HG03139 (cell line): ENCODE results near the gene VTN.

Source experiments
- ATAC-seq: cut with Tn5 transposase; IDR thresholded peaks from one replicate; pipeline ENCODE4 v1.9.1; 2021; ENCODE audit not compliant: unreplicated experiment

The VTN gene, protein sequence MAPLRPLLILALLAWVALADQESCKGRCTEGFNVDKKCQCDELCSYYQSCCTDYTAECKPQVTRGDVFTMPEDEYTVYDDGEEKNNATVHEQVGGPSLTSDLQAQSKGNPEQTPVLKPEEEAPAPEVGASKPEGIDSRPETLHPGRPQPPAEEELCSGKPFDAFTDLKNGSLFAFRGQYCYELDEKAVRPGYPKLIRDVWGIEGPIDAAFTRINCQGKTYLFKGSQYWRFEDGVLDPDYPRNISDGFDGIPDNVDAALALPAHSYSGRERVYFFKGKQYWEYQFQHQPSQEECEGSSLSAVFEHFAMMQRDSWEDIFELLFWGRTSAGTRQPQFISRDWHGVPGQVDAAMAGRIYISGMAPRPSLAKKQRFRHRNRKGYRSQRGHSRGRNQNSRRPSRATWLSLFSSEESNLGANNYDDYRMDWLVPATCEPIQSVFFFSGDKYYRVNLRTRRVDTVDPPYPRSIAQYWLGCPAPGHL

DNA sequence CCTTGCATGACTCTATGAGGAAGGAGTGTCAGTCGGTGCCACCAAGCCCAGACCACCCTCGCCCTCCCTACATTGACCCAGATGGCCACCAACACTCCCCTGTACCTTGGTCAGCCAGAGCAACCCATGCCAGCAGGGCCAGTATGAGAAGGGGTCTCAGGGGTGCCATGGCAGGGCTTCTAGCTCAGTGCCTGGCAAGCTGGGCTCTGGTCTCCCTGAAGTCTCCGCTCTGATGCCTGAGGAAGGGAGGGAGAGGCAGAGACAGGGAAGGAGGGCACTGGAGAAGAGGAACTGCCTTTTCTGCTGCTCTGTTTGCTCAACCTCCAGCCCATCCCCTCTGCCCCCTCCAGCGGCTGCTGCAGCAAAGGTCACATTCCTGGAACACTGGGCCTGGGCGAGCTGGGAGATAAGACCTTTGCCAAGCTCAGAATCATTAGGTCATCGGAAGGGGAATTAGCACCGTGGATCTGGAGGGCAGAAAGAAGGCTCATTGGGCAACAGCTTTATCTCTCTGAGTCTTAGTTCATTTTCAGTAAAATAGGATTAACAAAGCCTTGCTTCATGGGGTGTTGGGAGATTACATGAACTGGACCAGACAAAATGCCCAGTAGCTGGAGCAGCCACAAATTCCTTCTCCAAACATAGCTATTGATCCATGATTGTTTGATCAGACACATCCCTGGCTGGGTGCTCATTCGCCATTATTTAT lies at the start of gene VTN:
VTN (minus strand) TSS at position 273 of the 709 bp plus-strand sequence; CDS start at position 169, 104 bp downstream.
- no peak for ATAC-seq

DNA sequence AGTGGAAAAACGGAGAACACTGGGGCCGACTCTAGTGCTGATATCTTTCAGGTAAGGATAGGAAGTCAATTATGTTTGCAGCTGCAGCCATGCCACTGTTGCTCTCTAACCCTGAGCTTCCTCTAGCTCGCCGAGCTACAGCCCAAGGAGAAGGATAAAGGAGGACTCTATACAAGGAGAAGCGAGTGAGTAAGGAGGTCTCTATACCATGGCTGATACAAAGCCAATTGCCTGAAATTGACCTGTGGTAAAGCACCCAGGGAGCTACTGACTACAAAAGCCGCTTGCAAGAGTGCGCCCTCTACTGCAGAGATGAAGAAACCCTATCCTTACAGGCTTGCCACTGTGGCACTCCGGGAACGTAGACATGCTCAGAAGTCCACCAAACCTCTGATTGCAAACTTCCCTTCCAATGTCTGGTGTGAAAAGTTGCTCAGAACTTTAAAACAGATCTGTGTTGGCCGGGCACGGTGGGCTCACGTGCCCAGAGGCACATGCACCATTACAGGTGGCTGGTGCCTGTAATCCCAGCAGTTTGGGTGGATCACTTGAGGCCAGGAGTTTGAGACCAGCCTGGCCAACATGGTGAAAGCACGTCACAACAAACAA lies 46.7 kb upstream of the VTN start:
- ATAC-seq = no peak

DNA sequence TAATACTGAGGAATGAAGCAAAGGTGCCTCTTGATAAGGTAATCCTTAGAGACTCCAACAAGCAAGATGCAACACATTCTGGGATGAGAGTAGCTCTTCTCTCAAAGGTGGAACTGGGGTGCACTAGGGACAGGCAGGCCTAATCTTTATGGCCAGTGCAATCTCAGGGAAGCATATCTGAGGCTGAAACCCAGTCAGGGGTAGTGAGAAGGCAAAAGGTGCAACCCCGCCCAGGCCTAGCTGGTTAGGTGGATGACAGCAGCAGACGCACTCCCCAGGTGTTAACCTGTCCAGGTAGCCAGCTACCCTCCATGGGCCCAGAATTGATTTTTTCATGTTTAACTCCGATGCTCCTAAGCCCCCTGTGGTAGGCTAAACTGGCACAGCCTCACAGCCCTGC lies 45.8 kb upstream of the VTN start:
- no peak for ATAC-seq

DNA sequence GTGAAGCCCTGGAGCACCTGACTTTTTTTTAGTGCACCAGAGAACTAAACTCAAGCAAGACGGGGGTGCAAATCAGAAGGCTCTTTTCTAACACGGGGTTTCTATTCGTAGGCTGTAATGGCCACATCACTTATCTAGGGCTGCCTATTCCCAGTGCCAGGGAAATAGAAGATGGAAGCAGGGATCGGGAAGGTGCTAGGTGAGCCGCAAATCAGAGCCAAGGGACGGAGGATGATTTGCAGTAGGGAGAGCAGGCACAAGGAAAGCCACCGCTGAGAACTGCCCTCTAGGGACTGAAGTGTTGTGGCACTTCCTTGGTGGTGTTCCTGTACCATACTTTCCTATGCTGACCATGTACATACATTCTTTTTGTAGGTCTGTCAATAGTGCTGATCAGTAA lies 43.7 kb upstream of the VTN start:
- ATAC-seq = no peak

DNA sequence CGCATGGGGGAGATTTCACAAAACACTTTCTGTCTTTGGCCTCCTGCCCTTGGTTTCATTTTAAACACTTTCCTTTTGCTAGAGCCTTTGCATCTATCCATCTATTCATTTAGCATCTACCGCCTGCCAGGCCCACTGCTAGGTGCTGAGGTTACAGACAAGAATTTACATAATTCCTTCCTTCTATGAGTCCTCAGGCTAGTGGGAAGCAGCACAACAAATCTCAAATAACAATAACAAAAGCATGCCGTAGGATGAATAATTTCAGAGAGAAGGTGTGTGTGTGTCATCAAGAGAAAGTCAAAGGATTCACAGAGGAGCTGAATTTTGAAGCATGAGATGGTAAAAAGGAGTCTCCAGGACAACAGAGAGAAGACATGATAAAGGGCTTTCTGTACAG lies 42.0 kb upstream of the VTN start:
- ATAC-seq = no peak

DNA sequence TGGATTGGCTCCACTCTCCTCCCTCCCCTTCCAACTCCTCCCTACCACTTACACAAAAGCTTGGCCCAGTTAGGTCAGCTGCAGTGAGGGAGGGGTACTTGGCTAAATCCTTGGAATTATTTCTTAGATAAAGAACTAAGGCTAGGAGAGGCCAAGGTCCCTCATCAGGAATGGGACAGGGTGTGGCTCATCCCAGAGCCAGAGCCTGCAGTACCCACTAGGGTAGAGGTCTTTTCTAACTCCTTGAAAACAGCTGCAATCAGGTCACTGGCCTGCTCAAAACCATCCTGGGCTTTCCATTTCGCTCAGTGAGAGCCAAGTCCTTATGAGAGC lies 37.8 kb upstream of the VTN start:
- no peak for ATAC-seq

DNA sequence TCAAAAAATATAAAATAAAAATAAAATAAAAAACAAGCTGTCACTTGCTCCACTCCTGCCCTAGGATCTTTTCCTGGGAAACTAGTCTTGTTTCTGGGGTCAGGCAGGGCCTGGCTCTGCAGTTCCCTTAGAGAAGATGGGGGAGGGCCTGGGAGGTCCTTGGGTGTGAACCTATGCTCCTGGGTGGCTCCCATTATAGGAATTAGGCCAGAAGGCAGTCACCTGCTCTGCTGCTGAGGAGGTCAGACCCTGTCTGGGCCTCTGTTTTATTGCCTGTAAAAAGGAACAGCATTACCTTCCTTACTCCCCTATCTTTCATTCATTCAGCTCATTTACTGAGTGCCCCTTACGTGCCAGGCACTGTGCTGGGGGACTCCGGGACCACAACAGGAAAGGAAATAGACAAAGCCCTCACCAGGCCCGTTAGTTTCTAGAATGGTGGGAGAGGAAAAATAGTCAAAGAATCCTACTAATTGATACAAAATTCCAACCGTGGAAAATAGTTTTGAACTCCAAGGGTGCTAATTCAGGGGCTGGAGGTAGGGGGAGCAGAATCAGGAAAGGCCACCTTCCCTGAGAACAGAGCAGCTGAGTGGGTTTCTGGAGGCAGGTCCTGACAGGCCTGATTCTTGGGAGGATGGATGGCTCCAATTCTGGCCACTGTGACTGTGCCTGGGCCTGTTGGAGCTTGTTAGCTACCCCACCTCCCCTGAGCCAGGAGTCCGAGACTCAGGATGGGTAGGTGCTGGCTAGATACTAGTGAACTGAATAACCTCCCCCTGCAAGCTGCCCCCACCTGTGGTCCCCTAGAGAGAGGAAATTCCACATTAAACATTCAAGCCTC lies 37.2 kb upstream of the VTN start:
- no peak for ATAC-seq

DNA sequence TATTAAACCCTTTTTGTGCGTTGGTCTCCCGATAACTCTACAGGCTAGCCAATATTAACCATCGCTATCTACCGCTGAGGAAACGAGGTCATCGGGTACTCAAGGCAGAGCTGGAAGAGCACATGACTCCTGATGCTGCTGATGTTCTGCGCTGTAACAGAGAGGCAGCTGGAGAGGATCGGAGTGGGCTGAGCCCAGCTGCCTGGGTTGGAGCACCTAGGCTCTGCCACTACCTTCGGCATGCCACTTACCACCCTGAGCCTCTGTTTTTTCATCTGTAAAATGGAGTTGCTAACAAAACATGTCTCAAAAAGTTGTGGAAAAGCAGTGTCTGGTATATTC lies 36.3 kb upstream of the VTN start:
- ATAC-seq = no peak

DNA sequence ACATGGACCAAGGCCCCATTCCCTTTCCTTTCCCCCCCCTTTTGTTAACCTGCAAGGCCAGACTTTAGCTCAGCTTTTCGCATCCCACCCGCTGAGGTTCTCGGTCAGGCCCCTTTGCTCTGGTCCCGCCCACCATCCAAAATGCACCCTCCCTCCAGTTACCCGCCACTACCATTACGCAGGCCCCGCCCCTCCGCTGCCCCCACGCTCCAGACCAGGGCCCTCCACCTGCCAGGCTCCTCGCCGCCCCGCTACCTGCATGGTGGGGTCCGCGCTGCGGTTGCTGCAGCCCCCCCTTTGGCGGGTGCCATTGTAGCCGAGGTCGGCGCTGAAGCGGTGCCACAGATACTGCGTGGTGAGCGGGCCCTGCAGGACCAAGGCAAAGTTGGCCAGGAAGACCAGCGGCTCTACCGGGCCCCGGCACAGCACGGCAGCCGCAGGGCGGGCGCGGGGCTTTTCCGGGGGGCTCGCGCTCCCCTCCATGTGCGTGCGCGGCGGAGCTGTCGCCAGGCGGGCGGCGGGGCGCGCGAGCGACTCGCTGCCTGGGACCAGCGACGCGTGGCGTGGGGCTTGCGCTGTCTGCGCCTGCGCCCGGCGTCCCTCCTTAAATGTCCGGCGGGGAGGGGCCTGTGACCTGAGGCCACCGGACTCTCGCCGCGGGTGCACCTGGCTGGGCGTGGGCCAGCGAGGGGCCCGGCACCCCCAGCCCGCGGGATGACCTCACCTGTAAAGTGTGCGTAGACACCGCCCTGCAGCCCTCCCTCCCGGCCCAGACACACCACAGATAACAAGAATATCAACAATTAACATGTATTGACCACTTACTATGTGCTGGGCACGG lies 35.7 kb upstream of the VTN start, which contains the start of gene SLC46A1:
SLC46A1 (minus strand) TSS at position 581 of the 841 bp plus-strand sequence; CDS start at position 483, 98 bp downstream.
- ATAC-seq = peak; percentile 66

DNA sequence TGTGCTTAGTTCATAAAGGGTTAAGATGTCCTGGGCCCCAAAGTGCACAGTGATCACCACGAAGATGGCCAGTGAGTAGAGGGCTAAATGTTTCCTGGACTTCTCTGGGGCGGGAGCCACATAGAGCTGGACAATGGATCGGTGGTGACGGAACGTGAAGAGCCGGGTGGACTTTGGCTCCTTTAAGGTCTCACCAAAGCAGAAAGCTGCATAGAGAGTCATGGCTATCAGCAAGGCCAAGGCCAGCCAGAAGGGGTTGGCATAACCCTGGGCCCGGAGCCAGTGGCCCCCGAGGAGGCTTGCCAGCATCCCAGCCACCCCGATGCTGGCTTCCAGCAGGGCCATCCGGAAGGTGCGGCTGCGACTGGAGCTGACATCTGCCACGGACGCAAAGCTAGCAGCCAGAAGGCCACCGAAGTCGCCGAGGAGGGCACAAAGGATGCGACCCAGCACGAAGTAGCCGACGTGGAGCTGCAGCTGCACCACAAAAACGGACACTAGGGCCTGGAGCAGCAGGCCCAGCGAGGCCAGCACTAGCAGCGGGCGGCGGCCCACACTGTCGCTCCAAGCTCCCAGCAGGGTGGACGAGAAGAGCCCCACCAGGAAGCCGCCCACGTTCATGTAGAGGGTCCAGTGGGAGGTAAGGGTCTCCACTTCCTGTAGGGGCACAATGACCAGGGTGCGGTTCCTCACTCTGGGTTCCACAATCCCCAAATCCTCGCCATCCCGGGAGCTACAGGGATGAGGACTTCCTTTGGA lies 34.9 kb upstream of the VTN start:
- ATAC-seq = no peak

DNA sequence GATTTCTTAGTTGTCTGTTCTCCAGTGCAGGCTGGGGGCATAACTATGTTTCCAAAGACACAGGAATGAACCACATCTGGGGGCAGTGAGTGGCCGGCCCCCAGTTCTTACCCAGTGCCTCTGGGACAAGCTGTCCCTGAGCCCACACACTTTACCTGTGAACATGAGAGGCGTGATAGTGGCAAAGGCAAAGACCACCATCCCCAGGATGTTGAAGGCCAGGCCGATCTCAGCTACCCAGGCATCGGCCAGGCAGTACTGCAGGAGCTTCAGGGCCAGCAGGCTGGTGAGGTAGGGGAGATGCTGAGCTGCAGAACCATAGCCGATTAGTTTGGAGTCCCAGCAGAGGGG lies 34.3 kb upstream of the VTN start:
- ATAC-seq = no peak

DNA sequence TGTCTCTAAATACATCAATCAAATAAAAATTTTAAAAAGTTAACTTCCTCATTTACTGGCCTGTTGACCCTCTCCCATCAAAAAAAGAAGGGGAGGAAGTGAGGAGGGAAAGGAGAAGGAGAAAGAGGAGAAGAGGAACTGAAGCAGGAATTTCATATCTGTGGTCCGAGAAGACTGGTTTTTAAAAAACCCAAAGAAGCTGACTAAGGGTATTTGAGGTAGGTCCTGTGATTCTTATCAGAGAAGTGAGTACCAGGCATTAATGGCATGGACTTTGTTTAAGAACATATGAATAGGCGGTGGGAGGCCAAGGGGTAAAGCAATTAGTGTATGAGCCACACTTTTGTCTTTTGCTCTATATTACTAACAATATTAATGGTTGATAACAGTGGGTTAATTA lies 33.9 kb upstream of the VTN start:
- no peak for ATAC-seq

DNA sequence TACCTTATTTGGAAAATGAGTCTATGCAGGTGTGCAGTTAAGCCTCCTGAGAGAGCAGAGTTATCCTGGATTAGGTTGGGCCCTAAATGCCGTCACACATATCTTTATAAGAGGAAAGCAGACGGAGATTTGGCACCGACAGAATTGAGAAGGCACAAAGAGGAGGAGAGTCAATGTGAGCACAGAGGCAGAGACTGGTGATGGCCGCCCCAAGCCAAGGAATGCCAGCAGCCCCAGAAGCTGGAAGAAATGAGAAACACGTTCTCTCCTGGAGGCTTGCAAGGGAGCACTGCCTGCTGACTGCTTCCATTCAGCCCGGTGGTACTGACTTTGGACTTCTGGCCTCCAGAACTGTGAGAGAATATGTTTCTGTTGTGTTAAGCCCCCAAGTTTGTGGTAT lies 32.7 kb upstream of the VTN start:
- no peak for ATAC-seq

DNA sequence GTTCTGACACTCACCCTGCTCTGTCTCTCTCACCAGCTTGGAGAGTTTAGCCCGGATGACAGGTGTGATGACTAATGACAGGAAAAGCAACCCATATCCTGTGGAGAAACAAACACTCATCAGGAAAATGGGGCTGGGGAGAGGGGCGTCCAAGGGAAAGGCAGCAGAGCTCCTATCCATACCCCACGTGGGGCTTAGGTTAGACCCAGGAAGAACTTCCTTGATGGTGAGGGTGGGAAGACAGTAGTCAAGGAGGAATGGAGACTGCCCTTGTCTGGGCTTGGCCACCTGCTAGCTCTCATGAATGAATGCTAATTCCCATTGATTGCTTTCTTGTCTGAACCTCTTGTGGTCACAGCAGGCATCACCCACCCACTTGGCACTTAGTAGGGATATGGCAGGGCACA lies 32.1 kb upstream of the VTN start:
- ATAC-seq = no peak

DNA sequence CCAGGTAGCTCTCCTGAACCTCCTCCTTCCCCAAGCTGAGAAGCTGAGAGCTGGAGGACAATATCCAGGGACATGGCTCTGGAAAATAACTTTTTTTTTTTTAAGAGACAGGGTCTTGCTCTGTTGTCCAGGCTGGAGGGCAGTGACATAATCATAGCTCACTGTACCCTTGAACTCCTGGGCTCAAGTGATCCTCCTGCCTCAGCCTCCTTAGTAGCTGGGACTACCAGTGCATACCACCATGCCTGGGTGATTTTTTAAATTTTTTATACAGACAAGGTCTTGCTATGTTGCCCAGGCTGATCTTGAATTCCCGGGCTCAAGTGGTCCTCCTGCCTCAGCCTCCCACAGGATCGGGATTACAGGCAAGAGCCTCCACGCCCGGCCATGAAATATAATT lies 29.7 kb upstream of the VTN start:
- no peak for ATAC-seq

DNA sequence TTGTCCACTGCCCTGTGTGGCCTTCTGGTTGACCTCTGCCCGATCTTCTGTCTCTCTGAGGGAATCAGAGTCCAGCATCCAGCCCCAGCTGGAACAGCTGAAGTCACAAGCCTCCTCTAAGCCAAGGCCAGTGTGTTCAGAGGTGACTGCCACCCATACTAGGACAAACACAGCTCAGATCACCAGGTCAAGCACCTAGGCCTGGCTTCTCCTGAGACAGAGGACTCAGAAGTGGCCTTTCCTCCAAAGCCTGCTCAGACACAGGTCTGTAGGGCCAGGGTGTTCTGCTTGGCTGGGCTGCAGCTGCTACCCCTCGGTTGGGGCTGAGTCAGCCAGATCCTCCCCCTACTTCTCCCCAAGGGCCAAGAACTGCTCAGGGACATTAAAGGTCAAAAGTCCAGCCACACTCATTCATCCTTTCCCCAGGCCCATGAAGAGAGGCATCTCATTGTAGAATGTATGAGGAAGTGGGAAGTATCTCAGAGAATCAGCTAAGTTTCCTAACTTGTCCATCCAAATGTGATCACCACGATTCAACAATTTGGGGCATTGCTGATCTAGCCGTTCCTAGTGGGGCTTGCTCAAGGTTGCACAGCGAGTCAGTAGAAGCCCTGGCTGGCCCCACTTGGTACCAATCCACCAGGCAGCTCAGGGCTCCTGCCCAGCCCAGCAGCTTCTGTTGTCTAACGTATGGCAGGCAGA lies 28.3 kb upstream of the VTN start:
- ATAC-seq = no peak

DNA sequence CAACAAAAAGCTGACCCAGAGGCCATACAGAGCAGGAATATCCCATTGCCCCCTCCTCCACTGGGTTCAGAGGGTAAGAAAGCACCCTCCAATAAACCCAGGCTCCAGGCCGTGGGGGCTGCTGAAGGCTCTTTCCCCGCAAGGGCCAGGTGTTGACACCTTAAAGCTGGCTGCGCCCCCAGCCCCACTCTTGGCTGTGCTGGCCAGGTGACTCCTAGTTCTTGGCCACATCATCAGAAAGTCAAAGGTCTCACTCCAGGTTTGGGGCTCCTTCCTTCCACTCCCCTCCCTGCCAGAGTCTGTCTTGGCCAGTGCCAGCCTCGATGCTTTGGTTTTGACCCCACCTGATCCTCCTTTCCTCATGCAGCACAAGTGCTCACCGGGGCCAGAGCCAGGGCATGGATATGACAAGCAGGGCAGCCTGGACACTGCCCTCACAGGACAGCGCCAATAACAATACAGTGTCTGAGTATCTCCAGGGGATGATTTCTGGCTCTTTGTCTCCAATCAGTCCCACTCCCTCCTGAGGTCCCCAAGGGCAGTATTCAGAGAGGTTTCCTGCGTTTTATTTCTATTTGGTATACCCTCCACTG lies 27.7 kb upstream of the VTN start:
- no peak for ATAC-seq

DNA sequence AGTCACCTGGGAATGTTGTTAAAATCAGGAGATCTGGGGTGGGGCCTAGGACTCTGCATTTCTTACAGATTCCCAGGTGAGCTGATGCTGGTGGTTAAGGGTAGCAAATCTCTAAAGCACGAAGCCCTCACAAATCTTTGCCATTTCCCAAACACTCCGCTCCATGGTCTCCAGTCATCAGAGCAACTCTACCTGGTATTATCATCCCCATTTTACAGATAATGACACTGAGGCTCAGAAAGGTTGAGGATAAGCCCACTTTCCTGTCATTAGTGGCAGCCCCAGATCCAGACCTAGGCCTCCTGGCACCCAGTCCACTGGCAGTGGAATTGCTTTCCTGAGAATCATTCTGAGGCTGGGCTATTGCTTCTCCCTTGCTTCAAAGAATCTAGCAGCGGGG lies 27.2 kb upstream of the VTN start:
- no peak for ATAC-seq
